CD4-positive, CD25-positive, alpha-beta regulatory T cell (primary cell): ENCODE data around the gene SETD5. TPM values are rescaled to one million over a fixed set of nuclear protein-coding genes. Genes with fewer than 3 reads are reported as not detected.
A peak's percentile ranks its signal among the peaks of the same experiment; 100 is the strongest.

Source experiments
- ATAC-seq, 2 donors: fragments of 150-1000 bp; cut with Tn5 transposase; one replicate each; pipeline ENCODE4 v1.10.0; 2021; ENCODE audit warnings: low read depth in 2 of 2, moderate number of reproducible peaks in 2 of 2, moderate library complexity in 1 of 2
- DNase-seq, 3 donors: peaks; one replicate each; pipeline versions ENCODE4 v3.0.0 to v3.0.0-alpha.2; 2012 to 2022; ENCODE audit warnings: mixed read lengths in 1 of 3
- H3K27ac ChIP-seq: one replicate; pipeline ENCODE4 v1.7.0; 2013; ENCODE audit warnings: mild to moderate bottlenecking, low read length; ENCODE audit not compliant: insufficient read depth, poor library complexity, severe bottlenecking
- H3K27me3 ChIP-seq: one replicate; pipeline ENCODE4 v1.7.0; 2013; ENCODE audit warnings: low read length; ENCODE audit not compliant: control insufficient read depth, insufficient read depth
- H3K36me3 ChIP-seq: one replicate; pipeline ENCODE4 v1.7.0; 2013; ENCODE audit warnings: mild to moderate bottlenecking, low read length, moderate library complexity; ENCODE audit not compliant: control insufficient read depth, insufficient read depth
- H3K4me1 ChIP-seq: 2 replicates; pipeline ENCODE4 v1.7.0; 2013; ENCODE audit warnings: mild to moderate bottlenecking, low read length; ENCODE audit not compliant: insufficient read depth, control insufficient read depth, poor library complexity, severe bottlenecking
- H3K4me3 ChIP-seq: one replicate; pipeline ENCODE4 v1.7.0; 2013; ENCODE audit warnings: low read depth, mild to moderate bottlenecking, low read length, moderate library complexity
- H3K9me3 ChIP-seq, 2 experiments: 1 replicate in 1 of 2; 2 replicates in 1 of 2; pipeline ENCODE4 v1.7.0; 2013; ENCODE audit warnings: low read length in 2 of 2, mild to moderate bottlenecking in 1 of 2, moderate library complexity in 1 of 2; ENCODE audit not compliant: control insufficient read depth in 2 of 2
- H3K27ac Mint-ChIP-seq, 3 donors: one replicate each; pipeline ENCODE4 v1.8.0; 2020 to 2022; ENCODE audit warnings: mild to moderate bottlenecking in 3 of 3, mixed read lengths in 3 of 3, moderate library complexity in 2 of 3
- H3K27me3 Mint-ChIP-seq: one replicate; pipeline ENCODE4 v1.8.0; 2022; ENCODE audit warnings: mild to moderate bottlenecking, mixed read lengths
- H3K36me3 Mint-ChIP-seq: one replicate; pipeline ENCODE4 v1.8.0; 2020; ENCODE audit warnings: mixed read lengths
- H3K4me1 Mint-ChIP-seq, 4 donors: one replicate each; pipeline ENCODE4 v1.8.0; 2020 to 2022; ENCODE audit warnings: mixed read lengths in 4 of 4, mild to moderate bottlenecking in 1 of 4
- H3K4me3 Mint-ChIP-seq, 4 donors: one replicate each; pipeline ENCODE4 v1.8.0; 2020 to 2022; ENCODE audit warnings: mild to moderate bottlenecking in 4 of 4, mixed read lengths in 4 of 4, moderate library complexity in 3 of 4
- H3K9me3 Mint-ChIP-seq, 7 donors: one replicate each; pipeline ENCODE4 v1.8.0; 2020 to 2022; ENCODE audit warnings: mixed read lengths in 7 of 7, mild to moderate bottlenecking in 3 of 7, moderate library complexity in 2 of 7
- polyA plus RNA-seq, 4 donors: library from polyadenylated mRNA; unstranded; fragments of 300-500 nt; fragmentation: Illumina TruSeq; gene quantifications; one replicate each; pipeline ENCODE4 v1.2.3, GENCODE V29; 2021
- total RNA-seq: library from RNA; stranded (reverse); gene quantifications from one replicate; pipeline ENCODE4 v1.2.3, GENCODE V29; 2022

Gene SETD5
- total and polyA plus RNA-seq, 5 donors from 2014 or later: 17.7 to 120 (median 26.2) TPM

- no peak for DNase-seq
- Mint-ChIP-seq H3K27me3 (no peaks in the 10 kb centered on the region), H3K4me1 (peaks cover 14 to 31% (median 22%) of the 10 kb centered on the region in 4 donors), H3K27ac (no peak overlapping the region), H3K9me3 (peaks cover 0 to 2% (median 0%) of the 10 kb centered on the region in 7 donors), H3K36me3 (peaks cover 44% of the 10 kb centered on the region), H3K4me3 (no peak overlapping the region)
- Histone ChIP-seq H3K4me3 (no peak overlapping the region), H3K27me3 (no peaks in the 10 kb centered on the region), H3K36me3 (peaks cover 77% of the 10 kb centered on the region), H3K27ac (no peak overlapping the region), H3K9me3 (no peaks in the 10 kb centered on the region), H3K4me1 (peaks cover 6% of the 10 kb centered on the region)
- ATAC-seq: no peak
These were observed 12.0 kb upstream of the SETD5 start for GRCh38 chr3:9385187-9386077.

GRCh38 chr3:9386078-9386459 lies 11.3 kb upstream of the SETD5 start:
- no peak overlapping the region for H3K4me3 ChIP-seq
- H3K36me3 ChIP-seq: peaks cover 80% of the 10 kb centered on the region
- H3K9me3 ChIP-seq: no peaks in the 10 kb centered on the region
- no peaks in the 10 kb centered on the region for H3K27me3 ChIP-seq
- no peak overlapping the region for H3K27ac ChIP-seq
- peaks cover 6% of the 10 kb centered on the region for H3K4me1 ChIP-seq
- H3K36me3 Mint-ChIP-seq: peaks cover 48% of the 10 kb centered on the region
- ATAC-seq (no peak), DNase-seq (no peak)
- peaks cover 13 to 35% (median 27%) of the 10 kb centered on the region in 4 donors for H3K4me1 Mint-ChIP-seq
- peaks cover 0 to 2% (median 0%) of the 10 kb centered on the region in 7 donors for H3K9me3 Mint-ChIP-seq
- H3K4me3 Mint-ChIP-seq: no peak overlapping the region
- H3K27me3 Mint-ChIP-seq: no peaks in the 10 kb centered on the region
- peak overlapping the region in 2 of 3 donors; percentile 11 to 15 for H3K27ac Mint-ChIP-seq

GRCh38 chr3:9386501-9387321 lies 10.7 kb upstream of the SETD5 start:
- H3K36me3 Mint-ChIP-seq: peaks cover 51% of the 10 kb centered on the region
- H3K36me3 ChIP-seq: peaks cover 83% of the 10 kb centered on the region

GRCh38 chr3:9387322-9387655 lies 10.1 kb upstream of the SETD5 start:
- no peak for DNase-seq
- H3K27me3 ChIP-seq: no peaks in the 10 kb centered on the region
- H3K36me3 ChIP-seq: peaks cover 83% of the 10 kb centered on the region
- Mint-ChIP-seq H3K27ac (peak overlapping the region in 1 of 3 donors; percentile 54), H3K27me3 (no peaks in the 10 kb centered on the region), H3K9me3 (peaks cover 0 to 2% (median 0%) of the 10 kb centered on the region in 7 donors), H3K4me1 (peaks cover 19 to 44% (median 37%) of the 10 kb centered on the region in 4 donors), H3K36me3 (peaks cover 52% of the 10 kb centered on the region), H3K4me3 (no peak overlapping the region)
- H3K27ac ChIP-seq: no peak overlapping the region
- no peaks in the 10 kb centered on the region for H3K9me3 ChIP-seq
- no peak for ATAC-seq
- H3K4me1 ChIP-seq: peaks cover 9% of the 10 kb centered on the region
- no peak overlapping the region for H3K4me3 ChIP-seq

More at GRCh38 chr3:9386501-9387321, 10.7 kb upstream of the SETD5 start:
- Mint-ChIP-seq H3K27ac (peak overlapping the region; percentile 11 to 54 (median 14)), H3K9me3 (peaks cover 0 to 2% (median 0%) of the 10 kb centered on the region in 7 donors), H3K27me3 (no peaks in the 10 kb centered on the region), H3K4me1 (peaks cover 13 to 39% (median 31%) of the 10 kb centered on the region in 4 donors), H3K4me3 (no peak overlapping the region)
- Histone ChIP-seq H3K9me3 (no peaks in the 10 kb centered on the region), H3K4me3 (no peak overlapping the region), H3K27ac (no peak overlapping the region), H3K4me1 (peaks cover 6% of the 10 kb centered on the region), H3K27me3 (no peaks in the 10 kb centered on the region)
- ATAC-seq: no peak
- no peak for DNase-seq

GRCh38 chr3:9388142-9388541 lies 9.3 kb upstream of the SETD5 start:
- Mint-ChIP-seq H3K9me3 (peaks cover 0 to 2% (median 0%) of the 10 kb centered on the region in 7 donors), H3K36me3 (peaks cover 49% of the 10 kb centered on the region), H3K27ac (no peak overlapping the region), H3K27me3 (no peaks in the 10 kb centered on the region), H3K4me3 (no peak overlapping the region), H3K4me1 (peaks cover 24 to 53% (median 43%) of the 10 kb centered on the region in 4 donors)
- peaks cover 18% of the 10 kb centered on the region for H3K4me1 ChIP-seq
- H3K36me3 ChIP-seq: peaks cover 77% of the 10 kb centered on the region
- H3K9me3 ChIP-seq: no peaks in the 10 kb centered on the region
- DNase-seq (no peak), ATAC-seq (no peak)
- H3K27ac ChIP-seq: peak overlapping the region; percentile 15
- no peak overlapping the region for H3K4me3 ChIP-seq
- no peaks in the 10 kb centered on the region for H3K27me3 ChIP-seq

- ATAC-seq: no peak
- H3K27me3 Mint-ChIP-seq: no peaks in the 10 kb centered on the region
- peaks cover 81% of the 10 kb centered on the region for H3K36me3 ChIP-seq
- peak overlapping the region in 1 of 4 donors; percentile 4 for H3K4me3 Mint-ChIP-seq
- H3K36me3 Mint-ChIP-seq: peaks cover 49% of the 10 kb centered on the region
- no peak for DNase-seq
- H3K4me1 ChIP-seq: peaks cover 24% of the 10 kb centered on the region
- no peak overlapping the region for H3K27ac Mint-ChIP-seq
- peaks cover 24 to 58% (median 44%) of the 10 kb centered on the region in 4 donors for H3K4me1 Mint-ChIP-seq
- no peaks in the 10 kb centered on the region for H3K27me3 ChIP-seq
- peak overlapping the region; percentile 15 for H3K27ac ChIP-seq
- H3K9me3 ChIP-seq: no peaks in the 10 kb centered on the region
- no peak overlapping the region for H3K4me3 ChIP-seq
- H3K9me3 Mint-ChIP-seq: peaks cover 0 to 2% (median 0%) of the 10 kb centered on the region in 7 donors
These were observed 8.7 kb upstream of the SETD5 start for GRCh38 chr3:9388562-9389272.

- H3K27ac Mint-ChIP-seq: peak overlapping the region in 1 of 3 donors; percentile 78
- no peaks in the 10 kb centered on the region for H3K27me3 ChIP-seq
- H3K4me1 ChIP-seq: peaks cover 40% of the 10 kb centered on the region
- H3K9me3 ChIP-seq: no peaks in the 10 kb centered on the region
- H3K27ac ChIP-seq: no peak overlapping the region
- ATAC-seq: no peak
- H3K4me3 Mint-ChIP-seq: peak overlapping the region in 2 of 4 donors; percentile 11 to 54
- H3K4me1 Mint-ChIP-seq: peaks cover 39 to 74% (median 58%) of the 10 kb centered on the region in 4 donors
- no peaks in the 10 kb centered on the region for H3K27me3 Mint-ChIP-seq
- H3K9me3 Mint-ChIP-seq: peaks cover 0 to 2% (median 0%) of the 10 kb centered on the region in 7 donors
- peaks cover 77% of the 10 kb centered on the region for H3K36me3 ChIP-seq
- DNase-seq: no peak
- peaks cover 47% of the 10 kb centered on the region for H3K36me3 Mint-ChIP-seq
- no peak overlapping the region for H3K4me3 ChIP-seq
These were observed 7.0 kb upstream of the SETD5 start for GRCh38 chr3:9390265-9390888.
